Measurements from ENCODE around the gene SLC26A3.
"Not testable (repeated sequence)": the region's sequence is repeated elsewhere in the genome, so short reads cannot be mapped to it uniquely, and the experiment has no call there.

SLC26A3 gene

DNA sequence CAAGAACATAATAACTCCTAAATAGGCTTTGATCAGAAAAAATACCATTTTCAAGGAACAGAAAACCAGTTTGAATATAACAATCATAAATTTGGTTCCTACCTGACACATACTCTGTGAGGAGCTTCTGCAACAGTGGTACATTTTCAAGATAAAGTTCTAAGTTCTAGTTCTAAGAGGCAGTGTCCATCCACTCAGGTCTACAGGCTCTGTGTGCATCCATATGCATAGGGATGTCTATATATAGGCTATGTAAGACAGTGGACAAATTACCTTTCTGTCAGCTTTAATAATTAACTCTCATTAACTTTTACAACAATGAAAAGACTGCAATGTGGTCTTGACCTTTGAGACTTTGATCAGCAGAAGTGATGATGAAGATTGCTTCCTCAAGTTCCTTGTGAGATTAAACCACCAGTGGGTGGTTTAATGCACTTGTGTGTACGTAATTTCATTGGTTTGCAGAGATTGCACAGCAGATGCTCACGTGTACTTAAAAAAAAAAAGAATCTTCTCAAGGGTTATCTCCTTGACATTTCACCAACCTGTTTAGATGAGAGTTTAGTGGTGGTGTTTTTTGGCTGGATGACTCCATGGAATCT lies at the start of gene SLC26A3:
SLC26A3 (minus strand) TSS at position 215 of the 602 bp plus-strand sequence. CDS start 8,714 bp downstream, outside the sequence.
- DNase-seq (ENCODE audit: low read depth): no peak

DNA sequence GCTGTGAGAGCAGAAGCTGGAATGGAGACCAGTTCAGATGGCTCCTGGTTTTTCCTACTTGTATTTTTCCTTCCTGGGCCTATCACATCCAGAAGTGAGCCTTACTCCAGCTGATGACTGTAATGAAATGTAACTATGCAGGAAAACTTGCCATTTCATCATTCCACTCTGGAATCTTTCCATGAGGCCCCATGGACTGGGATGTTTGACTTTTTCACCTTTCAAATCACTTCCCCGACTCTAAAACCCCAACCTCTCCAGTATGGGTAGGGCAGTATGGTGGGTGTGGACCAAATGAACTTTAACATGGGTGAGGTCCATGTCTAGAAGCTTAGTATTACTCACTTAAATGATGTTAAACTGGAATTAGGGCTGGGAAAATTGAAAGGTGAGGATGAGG lies 47.6 kb upstream of the SLC26A3 start:
- DNase-seq (ENCODE audit: low read depth): no peak

- DNase-seq (ENCODE audit: low read depth): no peak
These were observed 47.2 kb upstream of the SLC26A3 start for GRCh38 chr7:107850216-107850615.

GRCh38 chr7:107848211-107848610 lies 45.2 kb upstream of the SLC26A3 start:
- DNase-seq (ENCODE audit: low read depth): not testable (repeated sequence)

DNA sequence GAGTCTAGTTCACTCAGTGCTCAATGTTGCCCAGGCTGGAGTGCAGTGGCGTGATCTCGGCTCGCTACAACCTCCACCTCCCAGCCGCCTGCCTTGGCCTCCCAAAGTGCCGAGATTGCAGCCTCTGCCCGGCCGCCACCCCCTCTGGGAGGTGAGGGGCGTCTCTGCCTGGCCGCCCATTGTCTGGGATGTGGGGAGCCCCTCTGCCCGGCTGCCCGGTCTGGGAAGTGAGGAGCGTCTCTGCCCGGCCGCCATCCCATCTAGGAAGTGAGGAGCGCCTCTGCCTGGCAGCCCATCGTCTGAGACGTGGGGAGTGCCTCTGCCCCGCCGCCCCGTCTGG lies 44.8 kb upstream of the SLC26A3 start:
- not testable (repeated sequence) for DNase-seq (ENCODE audit: low read depth)

- no peak for DNase-seq (ENCODE audit: low read depth)
These were observed 44.3 kb upstream of the SLC26A3 start for GRCh38 chr7:107847168-107847835.

DNA sequence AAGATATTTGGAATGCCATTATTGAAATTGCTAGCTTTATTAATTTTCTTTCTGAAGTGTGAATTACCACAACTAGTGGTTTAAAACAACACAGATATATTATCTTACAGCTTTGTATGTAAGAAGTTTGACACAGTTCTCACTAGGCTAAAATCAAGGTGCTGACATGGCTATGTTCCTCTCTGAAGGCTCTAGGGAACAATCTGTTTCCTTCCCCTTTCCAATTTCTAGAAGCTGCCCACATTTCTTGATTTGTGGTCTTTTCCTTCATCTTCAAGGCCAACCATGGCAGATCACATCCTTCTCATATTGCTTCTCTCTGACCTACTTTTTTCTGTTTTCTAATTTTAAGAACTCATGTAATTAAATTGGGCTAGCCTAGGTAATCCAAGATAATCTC lies 43.3 kb upstream of the SLC26A3 start:
- DNase-seq (ENCODE audit: low read depth): no peak

DNA sequence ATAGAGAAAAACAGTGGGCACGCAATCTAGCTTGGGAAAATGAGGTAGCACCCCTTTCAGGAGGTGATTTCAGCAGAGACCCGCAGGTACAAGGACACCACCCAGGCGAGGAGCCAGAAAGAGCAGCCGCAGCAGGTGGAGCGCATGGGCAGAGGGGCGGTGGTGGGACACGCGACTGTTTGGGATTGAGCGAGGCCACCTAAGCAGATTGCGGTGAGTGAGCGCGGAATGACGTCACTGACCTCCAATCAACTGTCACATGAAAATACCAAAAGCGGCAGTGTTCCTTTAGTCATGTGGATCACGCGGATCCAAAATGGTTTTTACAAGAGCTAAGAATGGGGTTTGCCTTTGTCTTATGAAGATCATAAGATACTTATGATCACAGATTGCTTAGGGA lies 40.2 kb upstream of the SLC26A3 start:
- DNase-seq (ENCODE audit: low read depth): no peak

GRCh38 chr7:107842213-107842612 lies 39.2 kb upstream of the SLC26A3 start:
- no peak for DNase-seq (ENCODE audit: low read depth)

DNA sequence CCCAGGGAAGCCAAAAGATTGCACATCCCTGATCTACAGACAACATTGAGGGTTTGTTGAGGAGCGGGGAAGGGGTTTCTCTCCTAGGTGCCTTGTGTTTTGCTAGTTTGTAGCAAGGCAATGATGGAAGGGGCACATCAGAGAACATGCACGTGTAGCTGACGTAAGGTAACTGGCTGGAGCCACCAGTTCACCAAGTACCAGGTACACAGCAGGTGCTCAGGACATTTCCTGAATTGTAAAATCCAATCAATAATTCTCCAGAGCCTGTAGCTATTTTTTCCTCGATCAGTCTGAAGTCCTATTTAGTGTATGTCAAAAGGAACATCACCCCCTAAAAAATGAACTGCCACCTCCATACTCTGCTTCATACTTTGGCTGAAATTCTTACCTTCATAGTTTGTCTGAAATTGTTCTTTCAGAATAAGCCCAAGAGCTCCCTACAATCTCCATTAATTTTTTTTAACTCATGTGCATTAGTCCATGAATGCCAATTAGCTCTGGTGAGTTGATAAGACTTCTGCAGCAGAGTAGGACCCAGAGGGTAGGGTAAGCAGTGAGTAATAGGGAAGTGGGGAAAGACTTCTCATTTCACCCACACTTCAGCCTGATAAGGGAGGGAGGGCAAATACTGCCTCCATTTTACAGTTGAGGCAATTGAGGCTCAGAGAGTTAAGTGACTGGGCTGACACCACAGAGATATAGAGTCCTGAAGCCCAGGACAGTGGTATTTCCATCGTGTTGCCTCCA lies 36.0 kb upstream of the SLC26A3 start:
- DNase-seq (ENCODE audit: low read depth): no peak

DNA sequence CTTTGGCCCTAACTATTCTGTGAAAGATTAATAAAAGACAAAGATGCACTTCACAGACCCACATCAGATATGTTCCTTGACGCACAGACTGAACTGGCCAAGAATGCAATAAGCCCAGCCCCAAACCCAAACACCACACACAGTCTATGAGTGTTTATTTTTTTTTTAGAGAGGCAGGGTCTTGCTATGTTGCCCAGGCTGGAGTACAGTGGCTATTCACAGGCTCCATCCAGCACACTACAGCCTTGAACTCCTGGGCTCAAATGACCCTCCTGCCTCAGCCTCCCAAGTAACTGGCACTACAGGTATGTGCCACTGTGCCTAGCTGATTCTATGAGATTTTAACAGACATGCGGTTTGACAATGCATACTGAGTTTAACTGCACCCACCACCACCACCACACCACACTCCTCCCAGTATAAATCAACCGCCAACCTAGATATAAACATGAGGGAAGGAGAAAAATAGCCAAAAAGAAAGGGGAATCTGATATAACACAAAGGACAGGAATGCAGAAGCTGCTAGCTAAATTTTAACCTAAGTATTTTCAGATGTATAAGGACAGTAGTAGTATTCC lies 35.1 kb upstream of the SLC26A3 start:
- DNase-seq (ENCODE audit: low read depth): no peak

GRCh38 chr7:107837145-107837512 lies 34.1 kb upstream of the SLC26A3 start:
- no peak for DNase-seq (ENCODE audit: low read depth)

GRCh38 chr7:107836237-107837144 lies 33.5 kb upstream of the SLC26A3 start:
- no peak for DNase-seq (ENCODE audit: low read depth)

- DNase-seq (ENCODE audit: low read depth): no peak
These were observed 31.4 kb upstream of the SLC26A3 start for GRCh38 chr7:107834401-107834800.

DNA sequence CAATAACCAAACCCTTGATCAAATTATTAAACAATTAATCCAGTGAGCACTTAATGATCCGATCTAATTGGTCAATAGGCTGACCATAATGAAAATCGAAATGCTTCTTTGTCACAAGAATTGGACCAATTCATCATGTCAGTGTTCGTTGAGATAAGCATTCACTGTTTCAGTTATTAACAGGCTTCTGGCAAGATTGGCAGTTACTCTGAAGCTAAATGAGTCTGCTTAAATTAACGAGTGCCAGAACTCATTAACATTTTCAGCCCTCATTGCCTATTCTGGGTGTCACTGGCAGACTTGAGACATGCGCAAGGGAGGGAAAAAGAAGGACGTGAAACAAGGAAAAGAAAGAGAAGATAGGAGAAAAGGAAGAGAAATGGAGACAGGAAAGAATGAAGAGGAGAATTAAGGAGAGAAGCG lies 30.7 kb upstream of the SLC26A3 start:
- no peak for DNase-seq (ENCODE audit: low read depth)

DNA sequence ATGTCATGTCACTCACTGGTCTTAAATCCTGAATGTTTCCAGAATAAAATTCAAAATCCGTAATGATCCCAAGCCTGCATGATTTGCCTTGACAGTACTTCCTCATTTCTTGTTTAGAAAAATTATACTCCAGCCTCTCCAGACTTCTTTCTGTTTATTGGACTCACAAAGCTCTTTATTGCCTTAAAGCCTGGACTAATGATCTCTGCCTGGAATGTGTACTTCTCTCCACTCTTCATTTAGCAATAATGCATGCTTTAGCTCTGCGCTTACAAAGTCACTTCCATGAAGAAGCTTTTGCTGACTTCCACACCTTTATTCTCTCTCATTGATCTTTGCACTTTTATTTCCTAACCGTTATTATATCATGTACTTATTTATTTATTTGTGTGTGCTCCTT lies 27.4 kb upstream of the SLC26A3 start:
- DNase-seq (ENCODE audit: low read depth): no peak

DNA sequence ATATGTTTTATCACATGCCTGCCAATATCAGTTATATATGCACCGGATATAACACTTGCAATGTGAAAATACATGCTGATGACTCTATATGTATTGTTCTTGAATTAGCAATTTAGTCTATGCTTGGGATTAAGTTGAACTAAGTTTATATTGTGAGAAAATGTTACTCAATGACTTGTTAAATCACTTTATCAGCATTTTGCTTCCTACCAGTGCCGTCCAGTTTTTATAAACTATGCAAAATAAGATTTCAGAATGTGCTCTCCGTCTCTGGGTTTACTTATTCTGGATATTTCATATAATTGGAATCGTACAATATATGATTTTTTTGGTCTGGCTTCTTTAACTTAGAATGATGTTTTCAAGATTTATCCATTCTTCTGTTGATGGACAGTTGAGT lies 25.5 kb upstream of the SLC26A3 start:
- no peak for DNase-seq (ENCODE audit: low read depth)

GRCh38 chr7:107827501-107827900 lies 24.5 kb upstream of the SLC26A3 start:
- DNase-seq (ENCODE audit: low read depth): no peak

- DNase-seq (ENCODE audit: low read depth): no peak
These were observed 23.4 kb upstream of the SLC26A3 start for GRCh38 chr7:107826451-107826850.

DNA sequence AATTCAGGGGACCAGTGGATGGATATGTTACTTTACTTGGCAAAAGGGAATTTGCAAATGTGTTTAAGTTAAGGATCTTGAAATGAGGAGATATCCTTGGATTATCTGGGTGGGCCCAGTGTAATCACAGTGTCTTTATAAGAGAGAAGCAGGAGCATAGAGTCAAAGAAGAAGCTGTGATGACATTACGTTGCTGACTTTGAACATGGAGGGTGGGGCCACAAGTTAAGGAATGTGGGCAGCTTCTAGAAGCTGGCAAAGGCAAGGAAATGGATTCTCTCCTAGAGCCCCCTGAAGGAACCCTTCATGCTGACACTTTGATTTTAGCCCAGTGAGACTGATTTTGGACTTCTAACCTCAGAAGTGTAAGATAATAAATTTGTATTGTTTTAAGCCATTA lies 21.8 kb upstream of the SLC26A3 start:
- no peak for DNase-seq (ENCODE audit: low read depth)

GRCh38 chr7:107818622-107819021 lies 15.6 kb upstream of the SLC26A3 start:
- no peak for DNase-seq (ENCODE audit: low read depth)

DNA sequence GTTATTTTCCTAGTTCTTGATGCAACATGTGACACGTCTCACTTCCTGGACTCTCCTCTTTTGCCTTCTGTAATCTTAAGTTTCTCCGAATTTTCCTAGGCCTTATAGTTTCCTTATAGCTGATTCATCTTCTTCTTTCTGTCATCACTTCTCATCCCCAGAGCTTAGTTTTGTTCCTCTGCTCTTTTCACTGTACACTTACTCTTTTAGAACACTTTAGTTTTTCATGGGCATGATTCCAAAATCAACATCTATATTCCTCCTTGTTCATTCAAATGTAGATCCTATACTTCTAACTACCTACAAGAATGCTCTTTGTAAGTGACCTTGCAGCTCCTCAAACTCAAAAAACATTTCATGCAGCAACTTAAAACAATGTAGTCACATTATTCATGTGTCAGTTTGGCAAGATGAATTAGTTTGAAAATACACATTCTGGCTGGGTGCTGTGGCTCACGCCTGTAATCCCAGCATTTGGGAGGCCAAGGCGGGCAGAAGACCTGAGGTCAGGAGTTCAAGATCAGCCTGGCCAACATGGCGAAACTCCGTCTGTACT lies 13.1 kb upstream of the SLC26A3 start:
- DNase-seq (ENCODE audit: low read depth): no peak
